Medulla oblongata (tissue), 1 donor: ENCODE results near the gene RGS3.
"Not testable (repeated sequence)": the region's sequence is repeated elsewhere in the genome, so short reads cannot be mapped to it uniquely, and the experiment has no call there.

Experiments used
- DNase-seq: peaks from one replicate; pipeline ENCODE4 v3.0.0-alpha.2; 2015; ENCODE audit errors: extremely low spot score

Gene RGS3

GRCh38 chr9:113634596-113635515 lies 171.3 kb downstream of the RGS3 start:
- DNase-seq = no peak

- no peak for DNase-seq
Observed at GRCh38 chr9:113635586-113635985, 172.1 kb downstream of the RGS3 start.

- DNase-seq = no peak
Observed at GRCh38 chr9:113636165-113636564, 172.6 kb downstream of the RGS3 start.

- no peak for DNase-seq
Observed at GRCh38 chr9:113636693-113637092, 173.2 kb downstream of the RGS3 start.

GRCh38 chr9:113638490-113638889 lies 175.0 kb downstream of the RGS3 start:
- DNase-seq = no peak

GRCh38 chr9:113638897-113639296 lies 175.4 kb downstream of the RGS3 start:
- DNase-seq = no peak

- DNase-seq = not testable (repeated sequence)
Observed at GRCh38 chr9:113639411-113639970, 176.0 kb downstream of the RGS3 start.

- no peak for DNase-seq
Observed at GRCh38 chr9:113640418-113640817, 176.9 kb downstream of the RGS3 start.

- DNase-seq = no peak
Observed at GRCh38 chr9:113641100-113641885, 177.8 kb downstream of the RGS3 start.

GRCh38 chr9:113644321-113644720 lies 180.8 kb downstream of the RGS3 start:
- no peak for DNase-seq

GRCh38 chr9:113645227-113645977 lies 181.9 kb downstream of the RGS3 start:
- no peak for DNase-seq

- no peak for DNase-seq
Observed at GRCh38 chr9:113645978-113646253, 182.4 kb downstream of the RGS3 start.

GRCh38 chr9:113646491-113646890 lies 183.0 kb downstream of the RGS3 start:
- DNase-seq = no peak
